Left renal pelvis (tissue), 4 donors: ENCODE results near the gene TYSND1. TPM values are rescaled to one million over a fixed set of nuclear protein-coding genes. Genes with fewer than 3 reads are reported as not detected.

ENCODE experiments used
- polyA plus RNA-seq, 4 donors: library from polyadenylated mRNA; unstranded; fragments of 120-200 nt; gene quantifications; one replicate each; pipeline ENCODE4 v1.2.1, GENCODE V29; 2013; ENCODE audit not compliant: insufficient read length in 4 of 4

Gene TYSND1
- polyA plus RNA-seq, 4 donors = 5.1 to 16.1 (median 10.8) TPM

Other genes starting within 250 kb of the TYSND1 start
- gene MACROH2A2, start 93.9 kb downstream of the TYSND1 start, polyA plus RNA-seq = 10 to 100 TPM; 39.8 to 89.9 (median 76.9) TPM
- gene AIFM2, start 13.9 kb downstream of the TYSND1 start, polyA plus RNA-seq = 1 to 10 TPM; 2.3 to 6.9 (median 4.5) TPM
- 100 to 1,000 TPM; 116 to 150 (median 129) TPM for gene SAR1A, start 23.8 kb upstream of the TYSND1 start, polyA plus RNA-seq
- gene PPA1, start 86.7 kb upstream of the TYSND1 start, polyA plus RNA-seq = 100 to 1,000 TPM in 1 of 4 donors, 10 to 100 TPM in 3; 55.3 to 115 (median 89.4) TPM
- under 1 TPM; 0.10 to 0.22 (median 0.12) TPM for gene NPFFR1, start 137.3 kb upstream of the TYSND1 start, polyA plus RNA-seq
- 10 to 100 TPM in 1 of 4 donors, 1 to 10 TPM in 3; 8.9 to 14.0 (median 9.2) TPM for gene LRRC20, start 235.9 kb upstream of the TYSND1 start, polyA plus RNA-seq